ENCODE measurements around the gene NCK2. TPM values are rescaled to one million over a fixed set of nuclear protein-coding genes. Genes with fewer than 3 reads are reported as not detected.

The NCK2 gene
- total RNA-seq, 1 donor from 2014 or later: 90.0 TPM

DNA sequence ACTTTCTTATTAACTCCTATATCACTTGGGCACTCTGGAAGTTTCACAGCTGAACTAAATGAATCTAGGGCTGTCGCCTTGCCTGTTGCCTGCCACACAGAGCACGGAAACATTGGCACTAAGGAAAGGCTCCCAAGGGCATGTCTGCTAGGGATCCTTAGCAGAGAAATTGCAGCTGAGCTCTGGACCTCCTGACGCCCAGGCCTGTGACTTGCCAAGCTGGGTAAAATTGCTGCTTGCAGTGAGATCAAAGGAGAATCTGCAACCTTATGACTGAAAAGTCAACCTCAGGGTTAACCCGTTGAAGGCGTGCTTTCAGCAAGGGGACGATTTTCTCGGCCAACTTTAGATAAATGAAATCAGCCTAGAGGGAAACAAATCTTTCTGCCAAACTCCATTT lies 189.8 kb downstream of the NCK2 start:
- Histone ChIP-seq H3K4me3 (ENCODE audit: low read depth, low read length) (no peak overlapping the region), H3K27me3 (ENCODE audit: control insufficient read depth, insufficient read depth, low read length) (no peaks in the 10 kb centered on the region), H3K36me3 (ENCODE audit: control insufficient read depth, insufficient read depth, low read length) (no peaks in the 10 kb centered on the region)
- TF ChIP-seq, protein P1, sequence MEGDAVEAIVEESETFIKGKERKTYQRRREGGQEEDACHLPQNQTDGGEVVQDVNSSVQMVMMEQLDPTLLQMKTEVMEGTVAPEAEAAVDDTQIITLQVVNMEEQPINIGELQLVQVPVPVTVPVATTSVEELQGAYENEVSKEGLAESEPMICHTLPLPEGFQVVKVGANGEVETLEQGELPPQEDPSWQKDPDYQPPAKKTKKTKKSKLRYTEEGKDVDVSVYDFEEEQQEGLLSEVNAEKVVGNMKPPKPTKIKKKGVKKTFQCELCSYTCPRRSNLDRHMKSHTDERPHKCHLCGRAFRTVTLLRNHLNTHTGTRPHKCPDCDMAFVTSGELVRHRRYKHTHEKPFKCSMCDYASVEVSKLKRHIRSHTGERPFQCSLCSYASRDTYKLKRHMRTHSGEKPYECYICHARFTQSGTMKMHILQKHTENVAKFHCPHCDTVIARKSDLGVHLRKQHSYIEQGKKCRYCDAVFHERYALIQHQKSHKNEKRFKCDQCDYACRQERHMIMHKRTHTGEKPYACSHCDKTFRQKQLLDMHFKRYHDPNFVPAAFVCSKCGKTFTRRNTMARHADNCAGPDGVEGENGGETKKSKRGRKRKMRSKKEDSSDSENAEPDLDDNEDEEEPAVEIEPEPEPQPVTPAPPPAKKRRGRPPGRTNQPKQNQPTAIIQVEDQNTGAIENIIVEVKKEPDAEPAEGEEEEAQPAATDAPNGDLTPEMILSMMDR (IDR thresholded peaks at IDR 0.05; ENCODE audit: insufficient read depth, low read length, severe bottlenecking): no peak
- no peak for DNase-seq (ENCODE audit: low read depth)
- no peak for FAIRE-seq

DNA sequence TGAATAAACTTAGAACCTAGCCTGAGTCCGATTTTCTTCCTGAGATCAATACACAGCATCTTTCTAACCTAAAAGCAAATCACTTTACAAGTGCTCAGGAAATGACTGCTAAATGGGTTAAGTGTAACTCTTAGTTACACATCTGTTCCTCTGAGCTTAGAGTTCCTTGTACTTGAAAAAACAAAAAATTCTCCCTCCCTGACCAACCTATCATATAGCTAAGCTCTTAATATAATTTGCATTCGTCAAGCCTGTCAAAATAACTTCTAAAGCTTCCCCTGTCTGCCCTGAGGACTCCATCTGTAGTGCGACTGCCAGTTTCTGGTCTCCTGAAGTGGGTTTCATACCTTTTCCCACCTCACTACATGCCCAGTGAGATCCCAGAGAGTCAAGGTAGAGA lies 190.4 kb downstream of the NCK2 start:
- FAIRE-seq: no peak
- no peak overlapping the region for H3K4me3 ChIP-seq (ENCODE audit: low read depth, low read length)
- no peak for DNase-seq (ENCODE audit: low read depth)
- no peaks in the 10 kb centered on the region for H3K36me3 ChIP-seq (ENCODE audit: control insufficient read depth, insufficient read depth, low read length)
- TF ChIP-seq, protein P1 (IDR thresholded peaks at IDR 0.05; ENCODE audit: insufficient read depth, low read length, severe bottlenecking): no peak
- H3K27me3 ChIP-seq (ENCODE audit: control insufficient read depth, insufficient read depth, low read length): no peaks in the 10 kb centered on the region

DNA sequence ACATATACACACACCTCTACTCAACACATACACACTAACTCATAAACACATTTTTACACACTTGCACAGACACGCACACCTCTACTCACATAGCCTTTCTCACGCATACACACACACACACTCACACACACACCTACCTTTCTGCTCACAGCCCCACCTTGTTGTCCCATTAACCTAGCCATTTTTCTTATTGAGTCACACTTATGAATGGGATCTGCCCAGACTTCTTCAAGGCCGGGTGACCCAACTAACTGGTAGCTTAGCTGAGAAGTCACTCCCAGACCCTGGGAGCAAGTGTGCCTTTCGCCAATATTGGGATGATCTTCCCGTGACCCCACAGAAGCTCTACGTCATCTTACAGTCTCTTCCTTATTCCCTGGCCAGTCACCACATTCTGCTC lies 192.2 kb downstream of the NCK2 start:
- no peaks in the 10 kb centered on the region for H3K27me3 ChIP-seq (ENCODE audit: control insufficient read depth, insufficient read depth, low read length)
- TF ChIP-seq, protein P1 (IDR thresholded peaks at IDR 0.05; ENCODE audit: insufficient read depth, low read length, severe bottlenecking): no peak
- peak; percentile 36 for FAIRE-seq

DNA sequence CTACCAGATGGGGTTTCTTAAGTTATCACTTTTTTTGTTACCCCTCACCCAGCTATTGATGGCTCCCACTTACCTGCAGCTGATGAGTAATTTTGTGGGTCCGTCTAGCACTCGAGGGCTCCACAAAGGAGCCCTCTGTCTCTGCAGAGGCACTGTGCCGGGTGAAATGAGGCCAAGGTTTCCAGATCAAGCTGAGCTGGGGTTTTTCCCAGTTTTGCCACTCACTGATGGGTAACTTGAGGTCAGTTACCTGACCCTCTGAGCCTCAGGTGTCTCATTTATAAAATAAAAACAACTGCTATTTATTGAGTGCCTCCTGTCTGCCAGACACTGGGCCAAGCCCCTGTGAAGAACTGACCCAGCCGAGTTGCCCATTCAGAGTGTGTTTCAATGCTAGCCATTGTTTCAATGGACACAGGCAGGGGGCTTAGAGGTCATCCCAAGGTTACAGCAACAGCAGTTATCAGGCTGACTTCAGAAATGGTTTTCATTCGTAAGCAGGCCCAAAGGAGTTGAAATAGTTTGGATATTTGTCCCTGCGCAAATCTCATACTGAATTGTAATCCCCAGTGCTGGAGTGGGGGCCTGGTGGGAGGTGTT lies 192.9 kb downstream of the NCK2 start:
- DNase-seq (ENCODE audit: low read depth) (no peak), FAIRE-seq (no peak)
- no peaks in the 10 kb centered on the region for H3K36me3 ChIP-seq (ENCODE audit: control insufficient read depth, insufficient read depth, low read length)
- no peaks in the 10 kb centered on the region for H3K27me3 ChIP-seq (ENCODE audit: control insufficient read depth, insufficient read depth, low read length)
- TF ChIP-seq, protein P1 (IDR thresholded peaks at IDR 0.05; ENCODE audit: insufficient read depth, low read length, severe bottlenecking): no peak
- H3K4me3 ChIP-seq (ENCODE audit: low read depth, low read length): no peak overlapping the region

More for the DNA sequence above, 192.2 kb downstream of the NCK2 start:
- DNase-seq (ENCODE audit: low read depth): peak; percentile 12
- Histone ChIP-seq H3K4me3 (ENCODE audit: low read depth, low read length) (no peak overlapping the region), H3K36me3 (ENCODE audit: control insufficient read depth, insufficient read depth, low read length) (no peaks in the 10 kb centered on the region)

Measured in bronchial epithelial cell (primary cell).